OCI-LY7 (cell line): ENCODE measurements around the gene STK31.

Source experiments
- CTCF ChIP-seq: fragments of 200-600 bp; sonication (generic); conservative IDR thresholded peaks from 2 replicates; pipeline ENCODE4 v1.5.1; 2014; ENCODE audit warnings: mild to moderate bottlenecking, antibody characterized with exemption, low read length, moderate library complexity, mixed read lengths
- EZH2phosphoT487 ChIP-seq: fragments of 200-600 bp; sonication (generic); IDR thresholded peaks from 2 replicates; pipeline ENCODE4 v1.6.1; 2018; ENCODE audit warnings: low read depth, borderline replicate concordance, mild to moderate bottlenecking, mixed run types, antibody characterized with exemption, low read length, moderate library complexity, mixed read lengths

- no peak for TF ChIP-seq CTCF
- TF ChIP-seq EZH2phosphoT487: no peak
Measured at GRCh38 chr7:23751852-23752251, 41.8 kb downstream of the STK31 start.
